Mesenchymal stem cell (in vitro differentiated cells and primary cell): Measurements from ENCODE around the gene GOLGA3.

Source experiments
- DNase-seq: peaks from one replicate; pipeline ENCODE4 v3.0.0-alpha.2; 2013
- H2AFZ ChIP-seq: one replicate; pipeline ENCODE4 v1.6.1; 2013; ENCODE audit warnings: low read depth, mild to moderate bottlenecking, control low read depth, inconsistent platforms, low read length, moderate library complexity
- H2AK5ac ChIP-seq: 2 replicates; pipeline ENCODE4 v1.6.1; 2013; ENCODE audit warnings: low read length, moderate library complexity, mild to moderate bottlenecking, inconsistent platforms; ENCODE audit not compliant: severe bottlenecking
- H2BK120ac ChIP-seq: one replicate; pipeline ENCODE4 v1.6.1; 2013; ENCODE audit warnings: low read depth, mild to moderate bottlenecking, inconsistent platforms, low read length, moderate library complexity
- H2BK12ac ChIP-seq, 2 experiments: one replicate each; pipeline ENCODE4 v1.6.1; 2013; ENCODE audit warnings: inconsistent platforms in 2 of 2, low read length in 2 of 2, mild to moderate bottlenecking in 2 of 2, moderate library complexity in 2 of 2, control low read depth in 1 of 2
- H2BK15ac ChIP-seq: one replicate; pipeline ENCODE4 v1.6.1; 2013; ENCODE audit warnings: mild to moderate bottlenecking, low read depth, inconsistent platforms; ENCODE audit not compliant: poor library complexity, severe bottlenecking
- H2BK5ac ChIP-seq: 2 replicates; pipeline ENCODE4 v1.6.1; 2013; ENCODE audit warnings: low read depth, mild to moderate bottlenecking, low read length, control low read depth, inconsistent platforms; ENCODE audit not compliant: poor library complexity, severe bottlenecking
- H3K14ac ChIP-seq, 2 experiments: one replicate each; pipeline ENCODE4 v1.6.1; 2013; ENCODE audit warnings: inconsistent platforms in 2 of 2, low read length in 2 of 2, control low read depth in 1 of 2, mild to moderate bottlenecking in 1 of 2, moderate library complexity in 1 of 2
- H3K18ac ChIP-seq, 2 experiments: one replicate each; pipeline ENCODE4 v1.6.1; 2013; ENCODE audit warnings: inconsistent platforms in 2 of 2, low read length in 2 of 2, control low read depth in 1 of 2, low read depth in 1 of 2, mild to moderate bottlenecking in 1 of 2
- H3K23ac ChIP-seq, 2 experiments: one replicate each; pipeline ENCODE4 v1.6.1; 2013; ENCODE audit warnings: inconsistent platforms in 2 of 2, low read length in 2 of 2, mild to moderate bottlenecking in 2 of 2, moderate library complexity in 2 of 2, control low read depth in 1 of 2
- H3K27ac ChIP-seq: 2 replicates; pipeline ENCODE4 v1.5.1; 2013; ENCODE audit warnings: mild to moderate bottlenecking, moderate library complexity, low read length, control low read depth, inconsistent platforms; ENCODE audit not compliant: poor library complexity, severe bottlenecking
- H3K27me3 ChIP-seq, 2 experiments: 2 replicates each; pipeline versions ENCODE4 v1.6.1 to v1.7.0; 2013; ENCODE audit warnings: low read length in 2 of 2, mild to moderate bottlenecking in 2 of 2, moderate library complexity in 2 of 2, control low read depth in 1 of 2, inconsistent platforms in 1 of 2; ENCODE audit not compliant: control insufficient read depth in 1 of 2, insufficient read depth in 1 of 2
- H3K36me3 ChIP-seq, 2 experiments: 2 replicates each; pipeline versions ENCODE4 v1.6.1 to v1.7.0; 2013; ENCODE audit warnings: low read length in 2 of 2, control low read depth in 1 of 2, inconsistent platforms in 1 of 2, low read depth in 1 of 2, mild to moderate bottlenecking in 1 of 2; ENCODE audit not compliant: insufficient read depth in 2 of 2, control insufficient read depth in 1 of 2
- H3K4ac ChIP-seq, 2 experiments: one replicate each; pipeline ENCODE4 v1.6.1; 2013; ENCODE audit warnings: inconsistent platforms in 2 of 2, low read length in 2 of 2, mild to moderate bottlenecking in 2 of 2, moderate library complexity in 2 of 2, control low read depth in 1 of 2, low read depth in 1 of 2
- H3K4me1 ChIP-seq: 2 replicates; pipeline ENCODE4 v1.6.1; 2013; ENCODE audit warnings: low read depth, low read length, control low read depth; ENCODE audit not compliant: control insufficient read depth, insufficient read depth
- H3K4me2 ChIP-seq: 2 replicates; pipeline ENCODE4 v1.6.1; 2013; ENCODE audit warnings: low read length, mild to moderate bottlenecking, inconsistent platforms; ENCODE audit not compliant: poor library complexity, severe bottlenecking
- H3K4me3 ChIP-seq, 2 experiments: 2 replicates each; pipeline versions ENCODE4 v1.5.1 to v1.7.0; 2013; ENCODE audit warnings: low read length in 2 of 2, mild to moderate bottlenecking in 2 of 2, control low read depth in 1 of 2, low read depth in 1 of 2; ENCODE audit not compliant: insufficient read depth in 1 of 2
- H3K79me1 ChIP-seq: replicated peaks from 2 replicates; pipeline ENCODE4 v1.6.1; 2013; ENCODE audit warnings: mild to moderate bottlenecking, control low read depth, low read length, inconsistent platforms; ENCODE audit not compliant: poor library complexity, severe bottlenecking
- H3K9ac ChIP-seq: 2 replicates; pipeline ENCODE4 v1.7.0; 2013; ENCODE audit warnings: mild to moderate bottlenecking, low read length, moderate library complexity
- H3K9me3 ChIP-seq: 2 replicates; pipeline ENCODE4 v1.7.0; 2013; ENCODE audit warnings: mild to moderate bottlenecking, low read length; ENCODE audit not compliant: control insufficient read depth
- H4K8ac ChIP-seq: one replicate; pipeline ENCODE4 v1.6.1; 2013; ENCODE audit warnings: inconsistent platforms, mild to moderate bottlenecking, low read length, moderate library complexity
- H4K91ac ChIP-seq: one replicate; pipeline ENCODE4 v1.6.1; 2013; ENCODE audit warnings: mild to moderate bottlenecking, low read length, inconsistent platforms
- WGBS: methylation state at CpG from one replicate; pipeline ENCODE4 v1.1.7; 2013; ENCODE audit warnings: mixed read lengths; 5-methylcytosine and 5-hydroxymethylcytosine counted together

GOLGA3 gene

DNA sequence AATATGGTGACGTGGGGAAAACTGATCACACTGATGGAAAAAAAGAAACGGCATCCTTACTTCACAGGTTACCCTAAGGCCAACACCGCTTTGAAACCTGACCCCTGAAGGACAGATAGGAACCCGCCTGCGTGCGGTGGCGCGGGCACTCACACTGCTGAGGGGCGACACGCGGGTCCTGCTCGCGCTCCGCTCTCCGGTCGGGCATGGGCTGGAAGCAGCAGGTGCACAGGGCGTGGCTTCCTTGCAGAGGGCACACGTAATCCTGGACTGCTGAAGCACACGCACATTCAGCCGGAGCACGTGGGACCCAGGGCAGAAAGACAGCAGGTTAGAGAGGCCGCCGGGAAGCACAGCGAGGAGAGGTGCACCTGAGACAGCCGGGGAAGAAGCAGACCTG is 22.8 kb upstream of the GOLGA3 start:
- Histone ChIP-seq H3K4me1 (peaks cover 2% of the 10 kb centered on the region), H4K8ac (no peak overlapping the region), H3K14ac (no peak overlapping the region), H3K9ac (no peak overlapping the region), H3K4ac (no peak overlapping the region), H2AFZ (no peak overlapping the region), H3K4me3 (no peak overlapping the region), H2BK5ac (no peak overlapping the region), H4K91ac (no peak overlapping the region), H3K79me1 (peaks cover 45% of the 10 kb centered on the region), H3K9me3 (no peaks in the 10 kb centered on the region), H3K4me2 (no peak overlapping the region), H3K23ac (no peak overlapping the region), H2BK15ac (no peak overlapping the region), H3K18ac (no peak overlapping the region), H3K27ac (no peak overlapping the region), H2BK12ac (no peak overlapping the region), H2AK5ac (no peak overlapping the region), H3K36me3 (peaks cover 84 to 88% of the 10 kb centered on the region in 2 experiments), H3K27me3 (no peaks in the 10 kb centered on the region), H2BK120ac (no peak overlapping the region)
- 96% methylated on average over 25 of the region's 25 CpGs for WGBS
- no peak for DNase-seq

DNA sequence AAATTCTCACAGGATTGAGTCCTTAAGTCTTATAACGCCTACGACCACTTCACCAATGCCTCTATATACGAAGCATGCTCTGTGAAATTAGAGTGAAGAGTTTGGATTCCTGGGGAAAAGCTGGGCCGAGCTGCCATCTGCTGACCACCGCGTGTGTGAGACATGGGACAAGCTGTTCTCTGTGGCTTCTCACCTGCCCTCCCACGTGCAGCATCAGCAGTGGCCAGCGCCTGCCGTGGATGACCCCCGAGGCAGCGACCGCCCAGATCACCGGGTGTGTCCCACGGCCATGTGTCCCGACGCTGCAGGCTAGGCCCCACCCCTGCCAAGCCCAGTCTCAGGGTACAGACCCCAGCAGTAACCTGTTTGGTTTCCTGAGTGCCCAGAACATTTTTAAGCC is 21.6 kb upstream of the GOLGA3 start:
- Histone ChIP-seq H2BK5ac (no peak overlapping the region), H2AFZ (no peak overlapping the region), H3K27me3 (no peaks in the 10 kb centered on the region), H3K4me3 (no peak overlapping the region), H4K91ac (no peak overlapping the region), H3K4me1 (peaks cover 2% of the 10 kb centered on the region), H2BK15ac (no peak overlapping the region), H3K23ac (no peak overlapping the region), H3K9ac (no peak overlapping the region), H2BK12ac (no peak overlapping the region), H3K14ac (no peak overlapping the region), H3K79me1 (peaks cover 40% of the 10 kb centered on the region), H4K8ac (no peak overlapping the region), H3K9me3 (no peaks in the 10 kb centered on the region), H3K4ac (no peak overlapping the region), H3K18ac (no peak overlapping the region), H2AK5ac (no peak overlapping the region), H3K4me2 (no peak overlapping the region), H2BK120ac (no peak overlapping the region), H3K27ac (no peak overlapping the region), H3K36me3 (peaks cover 81 to 86% of the 10 kb centered on the region in 2 experiments)
- no peak for DNase-seq
- WGBS, result 92% methylated on average over 16 of the region's 16 CpGs

DNA sequence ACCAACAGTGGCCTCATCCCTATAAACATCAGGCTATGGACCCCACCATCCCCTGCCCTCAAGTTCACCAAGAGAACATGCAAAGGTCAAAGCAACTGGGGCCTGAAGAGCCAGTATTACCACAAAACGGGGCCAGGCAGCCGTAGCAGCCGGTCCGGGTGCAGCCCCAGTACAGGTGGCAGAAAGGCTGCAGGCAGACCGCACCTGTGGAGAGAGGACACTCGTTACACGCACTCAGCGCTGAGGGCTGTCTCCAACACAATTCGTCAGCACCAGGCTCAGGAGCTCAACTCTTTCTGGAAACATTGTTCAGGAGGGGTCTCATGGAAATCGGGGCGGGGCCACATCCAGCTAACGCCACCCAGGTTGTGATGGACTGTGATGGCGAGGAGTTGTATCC is 19.9 kb upstream of the GOLGA3 start:
- Histone ChIP-seq H2BK15ac (no peak overlapping the region), H3K4ac (no peak overlapping the region), H3K9ac (no peak overlapping the region), H3K23ac (no peak overlapping the region), H2BK12ac (no peak overlapping the region), H3K36me3 (peaks cover 76 to 84% of the 10 kb centered on the region in 2 experiments), H4K8ac (no peak overlapping the region), H2BK5ac (no peak overlapping the region), H3K27me3 (no peaks in the 10 kb centered on the region), H4K91ac (no peak overlapping the region), H3K4me2 (no peak overlapping the region), H2AFZ (no peak overlapping the region), H3K18ac (no peak overlapping the region), H3K79me1 (peaks cover 33% of the 10 kb centered on the region), H2AK5ac (no peak overlapping the region), H3K14ac (no peak overlapping the region), H3K4me3 (no peak overlapping the region), H3K27ac (no peak overlapping the region), H2BK120ac (no peak overlapping the region), H3K9me3 (no peaks in the 10 kb centered on the region), H3K4me1 (no peaks in the 10 kb centered on the region)
- WGBS, result 96% methylated on average over 13 of the region's 13 CpGs
- no peak for DNase-seq

DNA sequence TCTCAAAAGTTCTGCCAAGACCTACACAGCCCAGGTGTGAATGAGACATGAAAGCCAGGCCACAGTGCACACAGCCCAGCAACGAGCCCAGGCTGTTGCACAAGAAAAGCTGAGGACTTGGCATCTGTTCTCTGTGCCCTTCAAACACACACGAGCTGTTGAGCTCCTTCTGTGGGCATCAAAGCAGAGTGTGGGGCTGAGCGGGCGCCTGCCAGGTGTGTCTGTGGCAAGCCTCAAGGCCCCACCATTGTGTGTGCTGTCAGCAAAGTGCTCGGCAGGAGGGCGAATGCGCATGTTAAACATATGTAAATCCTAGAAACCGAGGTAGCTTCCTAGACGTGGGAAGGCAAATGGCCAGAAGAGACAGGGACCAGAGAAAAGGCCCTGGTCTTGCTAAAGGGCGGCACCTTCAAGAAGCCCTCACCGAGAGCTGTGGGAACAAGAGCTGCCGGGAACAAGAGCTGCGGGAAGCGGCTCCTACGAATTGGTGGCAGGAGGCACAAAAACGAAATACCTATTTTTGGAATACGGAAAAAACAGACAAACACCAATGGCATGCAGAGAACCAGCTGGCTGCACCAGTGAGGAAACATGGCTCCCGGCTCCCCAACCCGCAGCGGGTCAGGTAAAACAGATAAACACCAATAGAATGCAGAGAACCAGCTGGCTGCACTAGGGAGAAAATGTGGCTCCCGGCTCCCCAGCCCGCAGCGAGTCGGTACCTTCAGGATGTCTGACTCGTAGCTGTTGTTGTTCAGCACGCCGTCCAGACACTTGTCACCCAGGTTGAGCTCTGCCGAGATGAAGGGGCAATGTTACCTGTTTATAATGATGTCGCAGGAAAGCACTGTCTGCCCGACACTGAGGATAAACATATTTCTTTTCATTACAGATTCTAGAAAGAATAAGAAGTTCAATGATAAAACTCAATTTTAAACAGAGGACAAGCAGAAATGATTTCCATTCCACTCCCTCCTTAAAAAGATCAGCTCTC is 19.0 kb upstream of the GOLGA3 start:
- no peak overlapping the region for H3K4me3 ChIP-seq
- H4K91ac ChIP-seq, result no peak overlapping the region
- H3K14ac ChIP-seq, result no peak overlapping the region
- H3K9me3 ChIP-seq, result no peaks in the 10 kb centered on the region
- H2BK15ac ChIP-seq, result no peak overlapping the region
- H3K27ac ChIP-seq, result no peak overlapping the region
- no peak overlapping the region for H4K8ac ChIP-seq
- H2BK12ac ChIP-seq, result no peak overlapping the region
- no peaks in the 10 kb centered on the region for H3K27me3 ChIP-seq
- peaks cover 76 to 83% of the 10 kb centered on the region in 2 experiments for H3K36me3 ChIP-seq
- H3K23ac ChIP-seq, result no peak overlapping the region
- no peak overlapping the region for H2AFZ ChIP-seq
- no peaks in the 10 kb centered on the region for H3K4me1 ChIP-seq
- H3K79me1 ChIP-seq, result peaks cover 30% of the 10 kb centered on the region
- H3K4me2 ChIP-seq, result no peak overlapping the region
- WGBS, result 93% methylated on average over 29 of the region's 30 CpGs
- H2BK120ac ChIP-seq, result no peak overlapping the region
- no peak overlapping the region for H3K4ac ChIP-seq
- no peak overlapping the region for H3K9ac ChIP-seq
- no peak overlapping the region for H2BK5ac ChIP-seq
- no peak for DNase-seq
- no peak overlapping the region for H3K18ac ChIP-seq
- no peak overlapping the region for H2AK5ac ChIP-seq
